SK-N-SH treated with all-trans-retinoic acid at 6 μM for 48 hours (cell line): ENCODE data around the gene ARG1.

ENCODE experiments used
- ESRRG ChIP-seq: fragments of 250-450 bp; sonication (Bioruptor Pico); IDR thresholded peaks from 2 replicates; pipeline ENCODE4 v1.6.1; 2021; ENCODE audit warnings: mild to moderate bottlenecking
- PATZ1 ChIP-seq: fragments of 250-450 bp; sonication (Bioruptor Pico); IDR thresholded peaks from 2 replicates; pipeline ENCODE4 v1.8.0; 2020; ENCODE audit warnings: mild to moderate bottlenecking, moderate library complexity, borderline replicate concordance
- POU6F1 ChIP-seq: fragments of 250-450 bp; sonication (Bioruptor Pico); IDR thresholded peaks from 2 replicates; pipeline ENCODE4 v1.8.0; 2021; ENCODE audit warnings: low read depth, mild to moderate bottlenecking, moderate library complexity, borderline replicate concordance
- TCF4 ChIP-seq: fragments of 250-450 bp; sonication (Bioruptor Pico); IDR thresholded peaks from 2 replicates; pipeline ENCODE4 v1.8.0; 2021; ENCODE audit warnings: mild to moderate bottlenecking, moderate library complexity, borderline replicate concordance
- TOX ChIP-seq: fragments of 250-450 bp; sonication (Bioruptor Pico); IDR thresholded peaks from 2 replicates; pipeline ENCODE4 v1.8.0; 2021; ENCODE audit warnings: mild to moderate bottlenecking, moderate library complexity, borderline replicate concordance

- TF ChIP-seq POU6F1 (CRISPR knock-in tag) = no peak
- TF ChIP-seq TOX (CRISPR knock-in tag) = no peak
- no peak for TF ChIP-seq TCF4
- TF ChIP-seq ESRRG (CRISPR knock-in tag) = no peak
- TF ChIP-seq PATZ1 (CRISPR knock-in tag) = no peak
These were observed 48.9 kb upstream of the ARG1 start for GRCh38 chr6:131523988-131524673.
